K562 (cell line): ENCODE data around the gene GPHA2. TPM values are rescaled to one million over a fixed set of nuclear protein-coding genes. Genes with fewer than 3 reads are reported as not detected.

ENCODE experiments used
- ATAC-seq: fragments of 200-7000 bp; cut with Tn5 transposase; 3 replicates; pipeline ENCODE4 v1.9.1; 2020; ENCODE audit warnings: moderate library complexity
- BruUV-seq: library from RNA; stranded (reverse); fragments of 400-500 nt; replicated peaks from 2 replicates; lab custom pipeline; 2021; lab: Mats Ljungman, UMichigan
- CTCF ChIA-PET: fragments of 300-600 bp; formaldehyde crosslinking; extraction: SDS; loops from one replicate; lab custom pipeline; 2021; ENCODE audit warnings: low intra/inter-chr PET ratio; lab: Yijun Ruan, JAX
- POLR2A ChIA-PET: fragments of 300-600, 350-650 bp; sonication (Branson Sonifier 250); formaldehyde crosslinking; extraction: SDS; loops from one replicate; lab custom pipeline; 2021; ENCODE audit warnings: antibody characterized with exemption, inconsistent platforms; lab: Yijun Ruan, JAX
- DNase-seq, 4 experiments: peaks; one replicate each; pipeline versions ENCODE4 v3.0.0 to v3.0.0-alpha.2; 2011 to 2018; ENCODE audit warnings: low spot score in 3 of 4, mixed read lengths in 3 of 4; ENCODE audit errors: extremely low read depth in 1 of 4
- FAIRE-seq: peaks from 2 replicates; lab custom pipeline; 2011; peaks lifted over from hg19 to GRCh38; lab: Jason Lieb, UNC
- H2AFZ ChIP-seq: 2 replicates; pipeline ENCODE4 v1.6.0; 2011; ENCODE audit warnings: low read depth, low read length, control low read depth, inconsistent platforms
- H3K27ac ChIP-seq: fragments of 200-600 bp; 3 replicates; pipeline ENCODE4 v1.8.0; 2011; ENCODE audit warnings: low read depth, mild to moderate bottlenecking, control low read depth, inconsistent platforms, low read length, moderate library complexity, mixed read lengths; ENCODE audit errors: extremely low read depth
- H3K27me3 ChIP-seq, 2 experiments: fragments of 300-600 bp in 1 of 2; 2 replicates in 1 of 2; 3 replicates in 1 of 2; pipeline versions ENCODE4 v1.6.0 to v1.8.0; 2011; ENCODE audit warnings: inconsistent platforms in 2 of 2, low read length in 2 of 2, mild to moderate bottlenecking in 1 of 2, mixed read lengths in 1 of 2, moderate library complexity in 1 of 2; ENCODE audit not compliant: control insufficient read depth in 2 of 2, insufficient read depth in 2 of 2
- H3K36me3 ChIP-seq: fragments of 300-600 bp; 3 replicates; pipeline ENCODE4 v1.8.0; 2011; ENCODE audit warnings: mild to moderate bottlenecking, low read length, inconsistent platforms; ENCODE audit not compliant: control insufficient read depth, insufficient read depth
- H3K4me1 ChIP-seq, 2 experiments: fragments of 200-600 bp in 1 of 2; replicated peaks in 1 of 2; 2 replicates in 1 of 2; 3 replicates in 1 of 2; pipeline versions ENCODE4 v1.5.1 to v1.8.0; 2011; ENCODE audit warnings: inconsistent platforms in 2 of 2, low read length in 2 of 2, mild to moderate bottlenecking in 1 of 2, mixed read lengths in 1 of 2, moderate library complexity in 1 of 2; ENCODE audit not compliant: control insufficient read depth in 2 of 2, insufficient read depth in 2 of 2
- H3K4me2 ChIP-seq: 2 replicates; pipeline ENCODE4 v1.6.1; 2011; ENCODE audit warnings: low read length, control low read depth, inconsistent platforms, mixed read lengths; ENCODE audit not compliant: insufficient read depth
- H3K4me3 ChIP-seq: fragments of 200-600 bp; sonication (generic), shearing (Covaris generic); 2 replicates; pipeline ENCODE4 v1.5.1; 2016; ENCODE audit warnings: control low read depth, inconsistent platforms
- H3K79me2 ChIP-seq: fragments of 200-600 bp; 3 replicates; pipeline ENCODE4 v1.8.0; 2011; ENCODE audit warnings: low read length, inconsistent platforms; ENCODE audit not compliant: control insufficient read depth, insufficient read depth
- H3K9ac ChIP-seq, 2 experiments: 2 replicates each; pipeline versions ENCODE4 v1.6.0 to v1.6.1; 2011; ENCODE audit warnings: low read depth in 2 of 2, low read length in 2 of 2, control low read depth in 1 of 2, inconsistent platforms in 1 of 2, mild to moderate bottlenecking in 1 of 2, mixed read lengths in 1 of 2; ENCODE audit not compliant: insufficient read depth in 1 of 2
- H3K9me1 ChIP-seq: one replicate; pipeline ENCODE4 v1.6.0; 2011; ENCODE audit warnings: inconsistent platforms, mild to moderate bottlenecking, low read length, moderate library complexity; ENCODE audit not compliant: control insufficient read depth, insufficient read depth
- H3K9me3 ChIP-seq: replicated peaks from 2 replicates; pipeline ENCODE4 v1.5.1; 2011; ENCODE audit warnings: low read depth, low read length, inconsistent platforms; ENCODE audit not compliant: control insufficient read depth, insufficient read depth
- H4K20me1 ChIP-seq: replicated peaks from 2 replicates; pipeline ENCODE4 v1.6.1; 2011; ENCODE audit warnings: low read length, inconsistent platforms, mixed read lengths; ENCODE audit not compliant: control insufficient read depth, insufficient read depth
- E2F6 ChIP-seq, 2 experiments: IDR thresholded peaks; 2 replicates each; pipeline ENCODE4 v1.6.1; 2011; ENCODE audit warnings: borderline replicate concordance in 1 of 2, control low read depth in 1 of 2, low read depth in 1 of 2, low read length in 1 of 2, mild to moderate bottlenecking in 1 of 2, mixed read lengths in 1 of 2, moderate library complexity in 1 of 2; ENCODE audit not compliant: insufficient read depth in 1 of 2, insufficient read length in 1 of 2, poor library complexity in 1 of 2, severe bottlenecking in 1 of 2; ENCODE audit errors: extremely low read depth in 1 of 2
- EP400 ChIP-seq: fragments of 450-650 bp; IDR thresholded peaks from 2 replicates; pipeline ENCODE4 v1.6.1; 2017; ENCODE audit warnings: antibody characterized with exemption, mild to moderate bottlenecking, moderate library complexity
- ETV1 ChIP-seq: fragments of 450-650 bp; conservative IDR thresholded peaks from 2 replicates; pipeline ENCODE4 v1.6.1; 2016; ENCODE audit warnings: missing genetic modification characterization, control low read depth, low read depth, missing compliant biosample characterization
- NRF1 ChIP-seq, 2 experiments: fragments of 450-650 bp; IDR thresholded peaks in 1 of 2; conservative IDR thresholded peaks in 1 of 2; 2 replicates each; pipeline ENCODE4 v1.6.1; 2014; ENCODE audit warnings: mild to moderate bottlenecking in 2 of 2
- RBBP5 ChIP-seq: fragments of 200-600 bp; sonication (generic); IDR thresholded peaks from 2 replicates; pipeline ENCODE4 v1.6.1; 2012; ENCODE audit warnings: borderline replicate concordance, mild to moderate bottlenecking, low read length, control low read depth, inconsistent platforms; ENCODE audit not compliant: insufficient read depth, poor library complexity, severe bottlenecking
- SMARCA4 ChIP-seq: fragments of 450-650 bp; IDR thresholded peaks from 2 replicates; pipeline ENCODE4 v1.6.1; 2016
- SRF ChIP-seq, 2 experiments: fragments of 250-450, 450-650 bp in 1 of 2; sonication (Bioruptor Pico) in 1 of 2; sonication (generic) in 1 of 2; formaldehyde crosslinking; IDR thresholded peaks; 2 replicates each; pipeline versions ENCODE4 v1.5.0 to v1.5.1; 2020 to 2022; ENCODE audit warnings: mild to moderate bottlenecking in 1 of 2, missing genetic modification reagents in 1 of 2
- SUPT5H ChIP-seq: fragments of 450-650 bp; IDR thresholded peaks from 2 replicates; pipeline ENCODE4 v1.6.1; 2016
- TAL1 ChIP-seq: fragments of 450-650 bp; IDR thresholded peaks from 2 replicates; pipeline ENCODE4 v1.6.1; 2016; ENCODE audit warnings: mild to moderate bottlenecking
- THAP12 ChIP-seq: fragments of 250-450 bp; sonication (Bioruptor Pico); IDR thresholded peaks from 2 replicates; pipeline ENCODE4 v1.9.0; 2021; ENCODE audit warnings: mild to moderate bottlenecking, inconsistent platforms
- ZBTB7A ChIP-seq: IDR thresholded peaks from 2 replicates; pipeline ENCODE4 v1.6.1; 2011; ENCODE audit warnings: low read depth, mild to moderate bottlenecking, low read length, moderate library complexity, borderline replicate concordance; ENCODE audit not compliant: control insufficient read depth
- ZNF740 ChIP-seq, 3 experiments: fragments of 200-800 bp in 1 of 3; sonication (Bioruptor generic) in 1 of 3; sonication (generic) in 1 of 3; formaldehyde crosslinking in 1 of 3; IDR thresholded peaks; 2 replicates each; pipeline versions ENCODE4 v1.6.1 to v1.8.0; 2016 to 2022; ENCODE audit warnings: mild to moderate bottlenecking in 2 of 3, missing compliant biosample characterization in 2 of 3, missing genetic modification characterization in 2 of 3, missing genetic modification reagents in 1 of 3
- ZNF76 ChIP-seq: fragments of 250-450 bp; sonication (Bioruptor Pico); IDR thresholded peaks from 2 replicates; pipeline ENCODE4 v1.4.0; 2020; ENCODE audit warnings: mild to moderate bottlenecking, moderate library complexity, borderline replicate concordance
- ZSCAN29 ChIP-seq: fragments of 450-650 bp; IDR thresholded peaks from 2 replicates; pipeline ENCODE4 v1.6.1; 2017
- WGBS: fragments of 100-300 bp; shearing (Covaris generic); methylation state at CpG from one replicate; pipeline ENCODE4 v1.1.6; 2016; ENCODE audit warnings: low coverage, mixed read lengths; ENCODE audit not compliant: insufficient coverage; ENCODE audit errors: missing lambda C conversion rate; 5-methylcytosine and 5-hydroxymethylcytosine counted together
- in situ Hi-C: fragments of 300-500 bp; cut with MboI; formaldehyde crosslinking; loops from 4 replicates; pipeline ENCODE4 v1.15.0; 2018; ENCODE audit warnings: inconsistent platforms, mixed read lengths
- intact Hi-C: fragments of 100-400 bp; cut with micrococcal nuclease; formaldehyde crosslinking; loops from 2 replicates; pipeline ENCODE4 v1.14.2; 2022
- polyA plus RNA-seq, 8 experiments: library from polyadenylated mRNA; depleted of rRNA in 4 of 8; stranded (reverse) in 5 of 8; unstranded in 3 of 8; fragments of >200 nt; fragmentation: Nextera tagmentation in 2 of 8; fragmentation: Illumina TruSeq in 1 of 8; extraction: Ambion mirVana in 2 of 8; extraction: Trizol in 1 of 8; gene quantifications; 2 replicates each; pipeline versions ENCODE4 v1.2.1 to v1.2.3, GENCODE V29; 2011 to 2014; ENCODE audit warnings: inconsistent platforms in 1 of 8, missing spikeins in 1 of 8
- total RNA-seq, 7 experiments: library from RNA; depleted of rRNA in 6 of 7; stranded (reverse); fragments of >200 nt in 6 of 7; fragmentation: Illumina TruSeq in 2 of 7; extraction: Trizol in 2 of 7; gene quantifications; 2 replicates each; pipeline versions ENCODE4 v1.2.1 to v1.2.3, GENCODE V29; 2011 to 2021; ENCODE audit warnings: low replicate concordance in 1 of 7

Gene GPHA2
- total and polyA plus RNA-seq, 9 of the 15 experiments (the other 6 are each of a cell fraction or from before 2014, with no cell fraction given) = 0.17 to 0.22 TPM; not detected in 7

GRCh38 chr11:64887757-64888405, 47.8 kb downstream of the GPHA2 start:
- Histone ChIP-seq H2AFZ (peak overlapping the region; percentile 99), H3K79me2 (no peaks in the 10 kb centered on the region), H3K36me3 (no peaks in the 10 kb centered on the region), H4K20me1 (no peaks in the 10 kb centered on the region), H3K27me3 (no peaks in the 10 kb centered on the region), H3K4me3 (peak overlapping the region; percentile 8; the same call in 1 of the 2 replicates), H3K4me1 (peaks cover 44 to 80% of the 10 kb centered on the region in 2 experiments), H3K9me1 (no peaks in the 10 kb centered on the region), H3K27ac (peak overlapping the region; percentile 82), H3K9ac (peak overlapping the region; percentile 70 to 88), H3K9me3 (no peaks in the 10 kb centered on the region), H3K4me2 (peak overlapping the region; percentile 91)
- POLR2A ChIA-PET = interaction anchor here (0.6 to 3.4 kb wide), 8 partner anchors 10 to 339 kb away, joined by 3 to 28 read pairs (median 4); partner anchors contain the start of gene EHD1
- intact Hi-C loops = loop anchor here (2.0 to 10.0 kb wide), 3 partner anchors 17 to 227 kb away; partner anchors contain the start of genes SF1, TM7SF2 and ZNHIT2
- CTCF ChIA-PET = interaction anchor here (0.7 kb wide), 1 partner anchor 41 kb away, joined by 4 read pairs; no protein-coding TSS in a partner anchor
- no TSS peak for BruUV-seq
- ATAC-seq (peak; percentile 83), FAIRE-seq (peak; percentile 40), DNase-seq (peak; percentile 90 to 92 (median 92))
- in situ Hi-C loops = no loop called here
- WGBS = 3% methylated on average over 33 of the region's 34 CpGs
- 0 out of 2 replicates have a peak, but pooled peaks have one; percentile 18 for TF ChIP-seq ZNF76
- TF ChIP-seq SRF (CRISPR knock-in tag; IDR thresholded peaks at IDR 0.05) = peak in 1 of 2 experiments; percentile 73; a peak in 2 of 4 replicates
- TF ChIP-seq ETV1 (tag) = 0 out of 2 replicates have a peak, but pooled peaks have one; percentile 35
- peak; percentile 21 to 47; a peak in 2 of 4 replicates for TF ChIP-seq NRF1 (conservative IDR thresholded peaks at IDR 0.05 in 1 of 2, IDR thresholded peaks at IDR 0.05 in 1 of 2)
- TF ChIP-seq SUPT5H = peak; percentile 39; the same call in 1 of the 2 replicates
- TF ChIP-seq SMARCA4 = no peak
- TF ChIP-seq E2F6 (IDR thresholded peaks at IDR 0.05; ENCODE audit: borderline replicate concordance in 1 of 2, extremely low read depth in 1 of 2, insufficient read depth in 1 of 2, insufficient read length in 1 of 2, low read depth in 1 of 2, low read length in 1 of 2, poor library complexity in 1 of 2, severe bottlenecking in 1 of 2) = peak; percentile 23 to 33
- 0 out of 2 replicates have a peak, but pooled peaks have one; percentile 51 for TF ChIP-seq ZSCAN29
- no peak for TF ChIP-seq TAL1
- peak; percentile 62 for TF ChIP-seq EP400
- peak; percentile 52 for TF ChIP-seq RBBP5
- TF ChIP-seq THAP12 (CRISPR knock-in tag) = 0 out of 2 replicates have a peak, but pooled peaks have one; percentile 17
- TF ChIP-seq ZBTB7A = peak; percentile 88
- peak; percentile 82; the same call in 1 of the 2 replicates for TF ChIP-seq ZNF740 (CRISPR knock-in tag; IDR thresholded peaks at IDR 0.05)
- peak in 1 of 2 experiments; percentile 67; a peak in 1 of 4 replicates for TF ChIP-seq ZNF740 (tag; IDR thresholded peaks at IDR 0.05)
